B cell (primary cell): ENCODE measurements around the gene FBXO2. TPM values are rescaled to one million over a fixed set of nuclear protein-coding genes. Genes with fewer than 3 reads are reported as not detected.

Source experiments
- ATAC-seq: fragments of 200-7000 bp; cut with Tn5 transposase; one replicate; pipeline ENCODE4 v1.10.0; 2021; ENCODE audit warnings: low read depth, mild to moderate bottlenecking, moderate number of reproducible peaks, moderate library complexity
- CTCF ChIA-PET: fragments of 350-600 bp; sonication (Branson Sonifier 250); formaldehyde crosslinking; loops from one replicate; lab custom pipeline; 2021; ENCODE audit warnings: antibody characterized with exemption, inconsistent platforms; lab: Charles Lee
- POLR2A ChIA-PET: fragments of 350-600 bp; sonication (Branson Sonifier 250); formaldehyde crosslinking; loops from one replicate; lab custom pipeline; 2021; ENCODE audit warnings: antibody characterized with exemption; lab: Charles Lee
- DNase-seq: peaks from one replicate; pipeline ENCODE4 v3.0.0; 2013
- H2AFZ ChIP-seq: 2 replicates; pipeline ENCODE4 v1.6.1; 2012; ENCODE audit warnings: mild to moderate bottlenecking, low read depth, low read length; ENCODE audit not compliant: insufficient read depth, poor library complexity, severe bottlenecking
- H3K27ac ChIP-seq, 2 donors: 1 replicate in 1 of 2; 2 replicates in 1 of 2; pipeline ENCODE4 v1.5.1; 2012 to 2013; ENCODE audit warnings: low read length in 2 of 2, mild to moderate bottlenecking in 2 of 2, moderate library complexity in 1 of 2
- H3K27me3 ChIP-seq, 4 experiments: fragments of 200-600 bp in 1 of 4; sonication (generic) in 1 of 4; replicated peaks in 1 of 4; 1 replicate in 2 of 4; 2 replicates in 2 of 4; pipeline versions ENCODE4 v1.6.1 to v1.7.0; 2013 to 2016; ENCODE audit warnings: low read length in 3 of 4, mild to moderate bottlenecking in 2 of 4, mixed read lengths in 1 of 4, moderate library complexity in 1 of 4; ENCODE audit not compliant: insufficient read depth in 4 of 4, control insufficient read depth in 3 of 4; ENCODE audit errors: control extremely low read depth in 1 of 4
- H3K36me3 ChIP-seq, 2 experiments: replicated peaks in 1 of 2; 1 replicate in 1 of 2; 2 replicates in 1 of 2; pipeline versions ENCODE4 v1.6.1 to v1.7.1; 2013; ENCODE audit warnings: low read length in 1 of 2; ENCODE audit not compliant: insufficient read depth in 2 of 2, control insufficient read depth in 1 of 2; ENCODE audit errors: control extremely low read depth in 1 of 2, extremely low read depth in 1 of 2
- H3K4me1 ChIP-seq, 2 donors: fragments of 200-600 bp in 1 of 2; sonication (generic) in 1 of 2; 1 replicate in 1 of 2; 2 replicates in 1 of 2; pipeline versions ENCODE4 v1.5.1 to v1.6.1; 2013 to 2017; ENCODE audit warnings: low read length in 2 of 2; ENCODE audit not compliant: control insufficient read depth in 2 of 2, insufficient read depth in 2 of 2
- H3K4me2 ChIP-seq: replicated peaks from 2 replicates; pipeline ENCODE3; 2012; ENCODE audit warnings: mild to moderate bottlenecking, low read depth, low read length; ENCODE audit not compliant: poor library complexity, severe bottlenecking
- H3K4me3 ChIP-seq, 5 experiments: fragments of 200-600 bp in 1 of 5; sonication (generic) in 1 of 5; 1 replicate in 3 of 5; 2 replicates in 2 of 5; pipeline versions ENCODE4 v1.5.1 to v1.7.0; 2011 to 2016; ENCODE audit warnings: low read length in 4 of 5, mild to moderate bottlenecking in 4 of 5, low read depth in 2 of 5, control low read depth in 1 of 5, moderate library complexity in 1 of 5; ENCODE audit not compliant: insufficient read depth in 1 of 5; ENCODE audit errors: control extremely low read depth in 1 of 5, extremely low read depth in 1 of 5
- H3K79me2 ChIP-seq: fragments of 200-600 bp; sonication (generic); one replicate; pipeline ENCODE4 v1.6.0; 2016; ENCODE audit warnings: low read length; ENCODE audit not compliant: control insufficient read depth, insufficient read depth
- H3K9ac ChIP-seq: fragments of 200-600 bp; sonication (generic); 2 replicates; pipeline ENCODE4 v1.6.1; 2017; ENCODE audit warnings: mild to moderate bottlenecking, low read length, moderate library complexity
- H3K9me3 ChIP-seq, 3 donors: one replicate each; pipeline versions ENCODE4 v1.6.1 to v1.7.1; 2013; ENCODE audit warnings: low read length in 2 of 3; ENCODE audit not compliant: control insufficient read depth in 2 of 3, insufficient read depth in 1 of 3; ENCODE audit errors: control extremely low read depth in 1 of 3
- H4K20me1 ChIP-seq: 2 replicates; pipeline ENCODE4 v1.6.0; 2012; ENCODE audit warnings: mild to moderate bottlenecking, low read length; ENCODE audit not compliant: insufficient read depth, control insufficient read depth, poor library complexity, severe bottlenecking
- H3K27ac Mint-ChIP-seq: one replicate; pipeline ENCODE4 v1.8.0; 2021; ENCODE audit warnings: mixed read lengths
- H3K27me3 Mint-ChIP-seq: one replicate; pipeline ENCODE4 v1.8.0; 2021; ENCODE audit warnings: mixed read lengths
- H3K4me1 Mint-ChIP-seq: one replicate; pipeline ENCODE4 v1.8.0; 2021; ENCODE audit warnings: mixed read lengths
- H3K4me3 Mint-ChIP-seq: one replicate; pipeline ENCODE4 v1.8.0; 2021; ENCODE audit warnings: mixed read lengths
- H3K9me3 Mint-ChIP-seq: one replicate; pipeline ENCODE4 v1.8.0; 2022; ENCODE audit warnings: mixed read lengths; ENCODE audit not compliant: insufficient read depth
- EZH2 ChIP-seq: IDR thresholded peaks from 2 replicates; pipeline ENCODE4 v1.6.1; 2012; ENCODE audit warnings: borderline replicate concordance, low read depth, mild to moderate bottlenecking, moderate library complexity, low read length; ENCODE audit not compliant: insufficient read depth, poor library complexity, severe bottlenecking
- WGBS: methylation state at CpG from one replicate; pipeline ENCODE4 v1.1.5; 2013; ENCODE audit warnings: missing lambda C conversion rate; ENCODE audit not compliant: insufficient coverage; 5-methylcytosine and 5-hydroxymethylcytosine counted together
- intact Hi-C: fragments of 100-400 bp; cut with micrococcal nuclease; formaldehyde crosslinking; loops from one replicate; pipeline ENCODE4 v1.10.0; 2022
- polyA plus RNA-seq: library from polyadenylated mRNA; depleted of rRNA; stranded (reverse); fragments of >200 nt; gene quantifications from 2 replicates; pipeline ENCODE4 v1.2.3, GENCODE V29; 2012
- total RNA-seq, 2 donors: library from RNA; stranded (reverse); fragments of 120-200 nt in 1 of 2; gene quantifications; 1 replicate in 1 of 2; 2 replicates in 1 of 2; pipeline versions ENCODE4 v1.2.3 to v1.2.4, GENCODE V29; 2013 to 2022
- TF ChIP-seq, protein P1 (sequence below): fragments of 200-600 bp; IDR thresholded peaks from one replicate; pipeline ENCODE4 v1.8.0; 2022; ENCODE audit warnings: antibody characterized with exemption, mild to moderate bottlenecking

Gene FBXO2
- total and polyA plus RNA-seq, 2 donors (not counting 1 experiment from before 2014, with no cell fraction given): 9.6 TPM

DNA sequence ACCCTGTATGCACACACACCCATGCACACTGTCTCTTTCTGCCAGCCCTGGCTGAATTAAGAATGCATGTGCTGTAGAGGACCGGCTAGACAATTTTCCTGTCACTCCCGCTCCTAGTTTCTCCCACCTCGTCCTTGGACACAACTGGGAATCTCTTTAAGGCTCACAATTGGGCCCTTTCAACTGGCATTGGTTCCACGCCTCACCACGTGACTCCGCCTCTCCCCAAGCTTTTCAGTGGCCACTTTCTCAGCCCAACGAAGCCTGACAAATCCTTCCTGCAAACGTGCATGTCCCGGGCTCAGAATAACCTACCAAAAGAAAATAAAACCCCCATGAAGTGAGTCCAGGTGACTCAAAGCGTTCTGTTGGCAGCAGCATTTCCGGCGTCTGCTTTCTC is 33.8 kb downstream of the FBXO2 start:
- WGBS: 51% methylated on average over 11 of the region's 12 CpGs
- TF ChIP-seq, protein P1, sequence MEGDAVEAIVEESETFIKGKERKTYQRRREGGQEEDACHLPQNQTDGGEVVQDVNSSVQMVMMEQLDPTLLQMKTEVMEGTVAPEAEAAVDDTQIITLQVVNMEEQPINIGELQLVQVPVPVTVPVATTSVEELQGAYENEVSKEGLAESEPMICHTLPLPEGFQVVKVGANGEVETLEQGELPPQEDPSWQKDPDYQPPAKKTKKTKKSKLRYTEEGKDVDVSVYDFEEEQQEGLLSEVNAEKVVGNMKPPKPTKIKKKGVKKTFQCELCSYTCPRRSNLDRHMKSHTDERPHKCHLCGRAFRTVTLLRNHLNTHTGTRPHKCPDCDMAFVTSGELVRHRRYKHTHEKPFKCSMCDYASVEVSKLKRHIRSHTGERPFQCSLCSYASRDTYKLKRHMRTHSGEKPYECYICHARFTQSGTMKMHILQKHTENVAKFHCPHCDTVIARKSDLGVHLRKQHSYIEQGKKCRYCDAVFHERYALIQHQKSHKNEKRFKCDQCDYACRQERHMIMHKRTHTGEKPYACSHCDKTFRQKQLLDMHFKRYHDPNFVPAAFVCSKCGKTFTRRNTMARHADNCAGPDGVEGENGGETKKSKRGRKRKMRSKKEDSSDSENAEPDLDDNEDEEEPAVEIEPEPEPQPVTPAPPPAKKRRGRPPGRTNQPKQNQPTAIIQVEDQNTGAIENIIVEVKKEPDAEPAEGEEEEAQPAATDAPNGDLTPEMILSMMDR: no peak
- TF ChIP-seq EZH2: no peak
- DNase-seq: no peak
- H3K9ac ChIP-seq: no peak overlapping the region
- no peaks in the 10 kb centered on the region for H4K20me1 ChIP-seq
- intact Hi-C loops: no loop called here
- Mint-ChIP-seq H3K27me3 (peaks cover 37% of the 10 kb centered on the region), H3K4me3 (no peak overlapping the region), H3K27ac (no peak overlapping the region), H3K9me3 (no peaks in the 10 kb centered on the region), H3K4me1 (no peaks in the 10 kb centered on the region)
- H3K4me1 ChIP-seq: no peaks in the 10 kb centered on the region
- H3K4me3 ChIP-seq: no peak overlapping the region
- H2AFZ ChIP-seq: no peak overlapping the region
- ChIA-PET CTCF (no interaction called here), POLR2A (no interaction called here)
- no peaks in the 10 kb centered on the region for H3K36me3 ChIP-seq
- ATAC-seq: no peak
- H3K9me3 ChIP-seq: peaks cover 0 to 3% (median 0%) of the 10 kb centered on the region in 3 donors
- no peak overlapping the region for H3K4me2 ChIP-seq
- no peaks in the 10 kb centered on the region for H3K79me2 ChIP-seq
- H3K27ac ChIP-seq: no peak overlapping the region
- peaks cover 0 to 9% (median 0%) of the 10 kb centered on the region in 4 experiments for H3K27me3 ChIP-seq

DNA sequence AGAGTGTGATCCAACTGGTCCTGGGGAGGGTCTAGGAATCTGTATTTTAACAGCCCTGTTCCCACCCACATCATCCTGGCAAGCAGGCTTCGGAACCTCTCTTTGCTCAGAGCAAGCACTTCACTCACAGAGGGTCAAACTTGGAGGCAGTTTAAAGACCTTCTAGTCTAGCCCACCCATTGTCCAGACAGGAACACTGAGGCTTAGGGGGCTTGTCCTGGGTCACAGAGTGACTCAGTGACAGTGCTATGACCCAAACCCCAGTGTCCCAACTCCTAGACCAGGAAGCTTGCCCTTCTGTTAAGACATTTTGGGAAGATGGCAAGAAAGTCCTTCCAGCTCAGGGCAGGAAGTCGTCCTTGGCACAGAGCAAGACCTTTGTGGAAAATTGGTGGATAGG is 36.5 kb downstream of the FBXO2 start:
- Histone ChIP-seq H3K9me3 (no peaks in the 10 kb centered on the region), H3K79me2 (no peaks in the 10 kb centered on the region), H3K27me3 (peaks cover 0 to 3% (median 0%) of the 10 kb centered on the region in 4 experiments), H3K4me1 (no peaks in the 10 kb centered on the region), H3K4me2 (no peak overlapping the region), H3K4me3 (no peak overlapping the region), H3K36me3 (no peaks in the 10 kb centered on the region), H3K27ac (no peak overlapping the region), H3K9ac (no peak overlapping the region), H4K20me1 (no peaks in the 10 kb centered on the region), H2AFZ (no peak overlapping the region)
- no peak for ATAC-seq
- POLR2A ChIA-PET: no interaction called here
- Mint-ChIP-seq H3K4me1 (no peaks in the 10 kb centered on the region), H3K27ac (no peak overlapping the region), H3K9me3 (no peaks in the 10 kb centered on the region), H3K4me3 (no peak overlapping the region), H3K27me3 (peaks cover 31% of the 10 kb centered on the region)
- intact Hi-C loops: no loop called here
- no CpG with 5 or more reads among the region's 2 CpGs for WGBS
- CTCF ChIA-PET: interaction anchor here (1.2 kb wide), 1 partner anchor 25 kb away, joined by 4 read pairs; no protein-coding TSS in a partner anchor
- DNase-seq: no peak
- TF ChIP-seq EZH2: no peak
- TF ChIP-seq, protein P1: no peak
